Right lobe of liver (tissue), 4 donors: ENCODE results near the gene CBFA2T2.

ENCODE experiments used
- POLR2A ChIP-seq: fragments of 450-650 bp; IDR thresholded peaks from one replicate; pipeline ENCODE4 v1.6.1; 2017; ENCODE audit warnings: antibody characterized with exemption, mild to moderate bottlenecking
- TF ChIP-seq, protein P1 (sequence below), 4 donors: fragments of 200-600 bp in 3 of 4; fragments of 450-650 bp in 1 of 4; IDR thresholded peaks; one replicate each; pipeline versions ENCODE4 v1.5.1 to v1.8.0; 2016 to 2022; ENCODE audit warnings: antibody characterized with exemption in 4 of 4, mild to moderate bottlenecking in 2 of 4
- donor health status: DM: no; HTN: no; CAD: no.
- donor health status: DM: no; HTN: no; CAD: no.
- donor health status: DM: no; HTN: yes; CAD: no.

- no peak for TF ChIP-seq POLR2A
- TF ChIP-seq, protein P1, sequence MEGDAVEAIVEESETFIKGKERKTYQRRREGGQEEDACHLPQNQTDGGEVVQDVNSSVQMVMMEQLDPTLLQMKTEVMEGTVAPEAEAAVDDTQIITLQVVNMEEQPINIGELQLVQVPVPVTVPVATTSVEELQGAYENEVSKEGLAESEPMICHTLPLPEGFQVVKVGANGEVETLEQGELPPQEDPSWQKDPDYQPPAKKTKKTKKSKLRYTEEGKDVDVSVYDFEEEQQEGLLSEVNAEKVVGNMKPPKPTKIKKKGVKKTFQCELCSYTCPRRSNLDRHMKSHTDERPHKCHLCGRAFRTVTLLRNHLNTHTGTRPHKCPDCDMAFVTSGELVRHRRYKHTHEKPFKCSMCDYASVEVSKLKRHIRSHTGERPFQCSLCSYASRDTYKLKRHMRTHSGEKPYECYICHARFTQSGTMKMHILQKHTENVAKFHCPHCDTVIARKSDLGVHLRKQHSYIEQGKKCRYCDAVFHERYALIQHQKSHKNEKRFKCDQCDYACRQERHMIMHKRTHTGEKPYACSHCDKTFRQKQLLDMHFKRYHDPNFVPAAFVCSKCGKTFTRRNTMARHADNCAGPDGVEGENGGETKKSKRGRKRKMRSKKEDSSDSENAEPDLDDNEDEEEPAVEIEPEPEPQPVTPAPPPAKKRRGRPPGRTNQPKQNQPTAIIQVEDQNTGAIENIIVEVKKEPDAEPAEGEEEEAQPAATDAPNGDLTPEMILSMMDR (IDR thresholded peaks at IDR 0.05), result no peak
These were observed 62.6 kb downstream of the CBFA2T2 start for GRCh38 chr20:33552519-33552918.
